H9 (cell line): ENCODE measurements around the gene NUBPL. TPM values are rescaled to one million over a fixed set of nuclear protein-coding genes. Genes with fewer than 3 reads are reported as not detected.

Experiments used
- DNase-seq: peaks from one replicate; pipeline ENCODE4 v3.0.0-alpha.2; 2017
- H2AFZ ChIP-seq: one replicate; pipeline ENCODE4 v1.6.1; 2013; ENCODE audit warnings: mild to moderate bottlenecking, low read length, control low read depth, moderate library complexity
- H2AK5ac ChIP-seq: 2 replicates; pipeline ENCODE4 v1.6.1; 2013; ENCODE audit warnings: low read length, control low read depth, mixed read lengths; ENCODE audit not compliant: insufficient read length
- H2BK120ac ChIP-seq: one replicate; pipeline ENCODE4 v1.6.1; 2013; ENCODE audit warnings: low read depth, mild to moderate bottlenecking, low read length, control low read depth, inconsistent platforms; ENCODE audit not compliant: poor library complexity, severe bottlenecking
- H2BK12ac ChIP-seq: 2 replicates; pipeline ENCODE4 v1.6.1; 2013; ENCODE audit warnings: low read length, control low read depth, mixed read lengths, low read depth; ENCODE audit not compliant: insufficient read length
- H2BK15ac ChIP-seq: 2 replicates; pipeline ENCODE4 v1.6.1; 2013; ENCODE audit warnings: low read depth, low read length, control low read depth
- H2BK20ac ChIP-seq: one replicate; pipeline ENCODE4 v1.6.1; 2013; ENCODE audit warnings: low read depth, mild to moderate bottlenecking, low read length, control low read depth, inconsistent platforms; ENCODE audit not compliant: poor library complexity, severe bottlenecking
- H2BK5ac ChIP-seq: 2 replicates; pipeline ENCODE4 v1.6.1; 2013; ENCODE audit warnings: low read length, control low read depth, mixed read lengths; ENCODE audit not compliant: insufficient read length
- H3K14ac ChIP-seq: 2 replicates; pipeline ENCODE4 v1.6.1; 2013; ENCODE audit warnings: low read length, control low read depth; ENCODE audit not compliant: insufficient read depth
- H3K18ac ChIP-seq: 2 replicates; pipeline ENCODE4 v1.6.1; 2013; ENCODE audit warnings: low read depth, mild to moderate bottlenecking, mixed read lengths, low read length, control low read depth; ENCODE audit not compliant: insufficient read length
- H3K23ac ChIP-seq: 2 replicates; pipeline ENCODE4 v1.6.1; 2013; ENCODE audit warnings: low read length, control low read depth, mixed read lengths, low read depth; ENCODE audit not compliant: insufficient read length
- H3K23me2 ChIP-seq: 2 replicates; pipeline ENCODE4 v1.6.1; 2013; ENCODE audit warnings: low read depth, mild to moderate bottlenecking, mixed read lengths, low read length, control low read depth; ENCODE audit not compliant: insufficient read length, poor library complexity, severe bottlenecking
- H3K27ac ChIP-seq: 2 replicates; pipeline ENCODE4 v1.5.1; 2013; ENCODE audit warnings: low read length, control low read depth, mixed read lengths, low read depth; ENCODE audit not compliant: insufficient read length
- H3K27me3 ChIP-seq: 2 replicates; pipeline ENCODE4 v1.6.1; 2013; ENCODE audit warnings: low read length, control low read depth, inconsistent platforms; ENCODE audit not compliant: insufficient read depth
- H3K4ac ChIP-seq: 2 replicates; pipeline ENCODE4 v1.6.1; 2013; ENCODE audit warnings: low read depth, mild to moderate bottlenecking, control low read depth, inconsistent platforms, low read length, moderate library complexity
- H3K4me1 ChIP-seq: 2 replicates; pipeline ENCODE4 v1.6.1; 2013; ENCODE audit warnings: low read length, control low read depth, inconsistent platforms; ENCODE audit not compliant: insufficient read depth
- H3K4me2 ChIP-seq: 2 replicates; pipeline ENCODE4 v1.6.1; 2013; ENCODE audit warnings: low read length, control low read depth, mixed read lengths; ENCODE audit not compliant: insufficient read length, insufficient read depth
- H3K56ac ChIP-seq: 2 replicates; pipeline ENCODE4 v1.6.1; 2013; ENCODE audit warnings: low read depth, mild to moderate bottlenecking, mixed read lengths, low read length, control low read depth; ENCODE audit not compliant: insufficient read length
- H3K79me1 ChIP-seq: 2 replicates; pipeline ENCODE4 v1.6.1; 2013; ENCODE audit warnings: low read depth, mild to moderate bottlenecking, moderate library complexity, low read length, control low read depth, inconsistent platforms; ENCODE audit not compliant: insufficient read depth, poor library complexity, severe bottlenecking
- H3K79me2 ChIP-seq: 2 replicates; pipeline ENCODE4 v1.6.1; 2013; ENCODE audit warnings: low read length, control low read depth, inconsistent platforms; ENCODE audit not compliant: insufficient read depth
- H3K9ac ChIP-seq: 2 replicates; pipeline ENCODE4 v1.6.1; 2013; ENCODE audit warnings: low read length, control low read depth, mixed read lengths; ENCODE audit not compliant: insufficient read length; ENCODE audit errors: extremely low read depth
- H3K9me3 ChIP-seq: one replicate; pipeline ENCODE4 v1.6.1; 2013; ENCODE audit warnings: low read depth, low read length, inconsistent platforms; ENCODE audit not compliant: control insufficient read depth
- H3T11ph ChIP-seq: one replicate; pipeline ENCODE4 v1.6.1; 2013; ENCODE audit warnings: mild to moderate bottlenecking, low read length, control low read depth, inconsistent platforms
- H4K20me1 ChIP-seq: one replicate; pipeline ENCODE4 v1.6.1; 2013; ENCODE audit not compliant: control insufficient read depth, insufficient read length, insufficient read depth
- H4K5ac ChIP-seq: 2 replicates; pipeline ENCODE4 v1.6.1; 2013; ENCODE audit warnings: low read depth, mild to moderate bottlenecking, mixed read lengths, low read length, control low read depth; ENCODE audit not compliant: insufficient read length
- H4K8ac ChIP-seq: replicated peaks from 2 replicates; pipeline ENCODE4 v1.6.1; 2013; ENCODE audit warnings: low read length, control low read depth, mixed read lengths, low read depth; ENCODE audit not compliant: insufficient read length
- H4K91ac ChIP-seq: 2 replicates; pipeline ENCODE4 v1.6.1; 2013; ENCODE audit warnings: low read depth, mild to moderate bottlenecking, moderate library complexity, mixed read lengths, low read length, control low read depth; ENCODE audit not compliant: insufficient read length
- H3K27ac Mint-ChIP-seq, 3 experiments: 2 replicates in 2 of 3; 3 replicates in 1 of 3; pipeline ENCODE4 v1.8.0; 2020 to 2021; ENCODE audit warnings: mixed read lengths in 3 of 3, mild to moderate bottlenecking in 1 of 3, moderate library complexity in 1 of 3
- H3K27me3 Mint-ChIP-seq: 2 replicates; pipeline ENCODE4 v1.8.0; 2021; ENCODE audit warnings: low read depth, mild to moderate bottlenecking, moderate library complexity, mixed read lengths
- H3K36me3 Mint-ChIP-seq, 3 experiments: 2 replicates in 2 of 3; 3 replicates in 1 of 3; pipeline ENCODE4 v1.8.0; 2020 to 2021; ENCODE audit warnings: low read depth in 3 of 3, mixed read lengths in 3 of 3; ENCODE audit not compliant: insufficient read depth in 1 of 3
- H3K4me1 Mint-ChIP-seq, 2 experiments: 2 replicates each; pipeline ENCODE4 v1.8.0; 2020; ENCODE audit warnings: mixed read lengths in 2 of 2
- H3K4me3 Mint-ChIP-seq, 2 experiments: 2 replicates in 1 of 2; 3 replicates in 1 of 2; pipeline ENCODE4 v1.8.0; 2020 to 2021; ENCODE audit warnings: mild to moderate bottlenecking in 2 of 2, mixed read lengths in 2 of 2, moderate library complexity in 1 of 2
- H3K9me3 Mint-ChIP-seq, 2 experiments: 2 replicates in 1 of 2; 3 replicates in 1 of 2; pipeline ENCODE4 v1.8.0; 2020; ENCODE audit warnings: mild to moderate bottlenecking in 2 of 2, mixed read lengths in 2 of 2, moderate library complexity in 1 of 2
- WGBS: extraction: QIAGEN DNeasy Blood & Tissue Kit; methylation state at CpG from one replicate; pipeline ENCODE4 v1.1.7; 2013; ENCODE audit warnings: missing lambda C conversion rate, low lambda C conversion rate, mixed read lengths; ENCODE audit not compliant: insufficient read length; ENCODE audit errors: extremely low coverage; 5-methylcytosine and 5-hydroxymethylcytosine counted together
- total RNA-seq: library from RNA; stranded (reverse); gene quantifications from 2 replicates; pipeline ENCODE4 v1.2.1, GENCODE V29; 2021
- TF ChIP-seq, protein P1 (sequence below): fragments of 200-600 bp; sonication (generic); conservative IDR thresholded peaks from 3 replicates; pipeline ENCODE4 v1.8.0; 2021; ENCODE audit warnings: antibody characterized with exemption, mild to moderate bottlenecking

The NUBPL gene
- total RNA-seq, 1 experiment from 2014 or later: 14.8 TPM

DNA sequence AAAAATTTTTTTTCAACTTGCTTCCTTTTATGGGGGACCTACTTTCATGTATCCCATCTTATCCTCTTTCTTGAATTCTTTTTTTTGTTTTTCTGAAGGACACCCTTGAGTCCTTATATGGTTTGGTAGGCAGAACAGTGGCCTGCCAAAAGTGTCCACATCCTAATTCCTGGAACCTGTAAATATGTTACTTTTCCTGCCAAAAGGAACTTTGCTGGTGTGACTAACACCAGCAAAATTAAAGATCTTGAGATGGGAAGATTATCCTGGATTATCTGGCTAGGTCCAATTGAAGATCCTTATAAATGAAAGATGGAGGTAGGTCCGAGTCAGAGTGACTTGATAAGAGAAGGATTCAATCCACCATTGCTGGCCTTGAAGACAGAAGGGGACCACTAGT lies 5.3 kb downstream of the NUBPL start:
- no peak overlapping the region for H3K27ac Mint-ChIP-seq
- no peak overlapping the region for H2BK20ac ChIP-seq
- H3K14ac ChIP-seq: no peak overlapping the region
- no peaks in the 10 kb centered on the region for H3K27me3 ChIP-seq
- H2BK15ac ChIP-seq: no peak overlapping the region
- no peaks in the 10 kb centered on the region for H3K79me2 ChIP-seq
- no peak overlapping the region for H3K4me2 ChIP-seq
- no peak overlapping the region for H3K56ac ChIP-seq
- no peak overlapping the region for H2BK12ac ChIP-seq
- H3K18ac ChIP-seq: no peak overlapping the region
- H3K9me3 Mint-ChIP-seq: no peaks in the 10 kb centered on the region
- H3K23ac ChIP-seq: no peak overlapping the region
- no peak overlapping the region for H3T11ph ChIP-seq
- no CpG with 5 or more reads among the region's 1 CpG for WGBS
- no peaks in the 10 kb centered on the region for H3K4me1 ChIP-seq
- no peak overlapping the region for H4K8ac ChIP-seq
- H3K79me1 ChIP-seq: no peaks in the 10 kb centered on the region
- H4K91ac ChIP-seq: no peak overlapping the region
- no peaks in the 10 kb centered on the region for H3K27me3 Mint-ChIP-seq
- H2BK120ac ChIP-seq: no peak overlapping the region
- no peak overlapping the region for H2BK5ac ChIP-seq
- no peak overlapping the region for H3K4ac ChIP-seq
- no peaks in the 10 kb centered on the region for H3K9me3 ChIP-seq
- H2AFZ ChIP-seq: no peak overlapping the region
- H3K9ac ChIP-seq: no peak overlapping the region
- H3K23me2 ChIP-seq: no peaks in the 10 kb centered on the region
- TF ChIP-seq, protein P1, sequence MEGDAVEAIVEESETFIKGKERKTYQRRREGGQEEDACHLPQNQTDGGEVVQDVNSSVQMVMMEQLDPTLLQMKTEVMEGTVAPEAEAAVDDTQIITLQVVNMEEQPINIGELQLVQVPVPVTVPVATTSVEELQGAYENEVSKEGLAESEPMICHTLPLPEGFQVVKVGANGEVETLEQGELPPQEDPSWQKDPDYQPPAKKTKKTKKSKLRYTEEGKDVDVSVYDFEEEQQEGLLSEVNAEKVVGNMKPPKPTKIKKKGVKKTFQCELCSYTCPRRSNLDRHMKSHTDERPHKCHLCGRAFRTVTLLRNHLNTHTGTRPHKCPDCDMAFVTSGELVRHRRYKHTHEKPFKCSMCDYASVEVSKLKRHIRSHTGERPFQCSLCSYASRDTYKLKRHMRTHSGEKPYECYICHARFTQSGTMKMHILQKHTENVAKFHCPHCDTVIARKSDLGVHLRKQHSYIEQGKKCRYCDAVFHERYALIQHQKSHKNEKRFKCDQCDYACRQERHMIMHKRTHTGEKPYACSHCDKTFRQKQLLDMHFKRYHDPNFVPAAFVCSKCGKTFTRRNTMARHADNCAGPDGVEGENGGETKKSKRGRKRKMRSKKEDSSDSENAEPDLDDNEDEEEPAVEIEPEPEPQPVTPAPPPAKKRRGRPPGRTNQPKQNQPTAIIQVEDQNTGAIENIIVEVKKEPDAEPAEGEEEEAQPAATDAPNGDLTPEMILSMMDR: no peak
- no peaks in the 10 kb centered on the region for H4K20me1 ChIP-seq
- no peak overlapping the region for H3K27ac ChIP-seq
- H3K4me3 Mint-ChIP-seq: no peak overlapping the region
- no peaks in the 10 kb centered on the region for H3K36me3 Mint-ChIP-seq
- no peak overlapping the region for H2AK5ac ChIP-seq
- peaks cover 5 to 6% of the 10 kb centered on the region in 2 experiments; a peak in 3 of 4 replicates for H3K4me1 Mint-ChIP-seq
- no peak for DNase-seq
- no peak overlapping the region for H4K5ac ChIP-seq
